ENCODE measurements around the gene INMT.

DNA sequence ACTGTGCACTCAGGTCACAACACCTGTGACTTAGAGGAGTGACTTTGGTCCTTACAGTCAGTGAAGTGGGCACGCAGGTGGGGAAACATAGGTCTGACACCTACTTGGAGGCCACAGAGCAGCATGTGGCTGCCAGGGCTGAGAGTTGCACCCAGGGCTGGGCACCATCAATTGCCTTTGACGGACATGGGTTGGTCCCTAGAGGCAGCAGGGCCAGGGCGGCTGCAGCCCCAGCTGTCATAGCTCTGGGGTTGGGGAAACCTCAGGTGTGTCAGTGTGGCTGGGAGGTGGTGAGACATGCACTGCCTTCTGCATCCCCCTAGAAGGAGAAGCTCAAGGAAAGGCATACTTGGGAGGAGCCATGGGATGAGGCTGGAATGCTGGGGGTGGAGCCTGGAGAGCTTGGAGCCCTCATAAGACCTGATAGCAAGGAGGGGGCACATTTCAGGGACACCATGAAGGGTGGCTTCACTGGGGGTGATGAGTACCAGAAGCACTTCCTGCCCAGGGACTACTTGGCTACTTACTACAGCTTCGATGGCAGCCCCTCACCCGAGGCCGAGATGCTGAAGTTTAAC is at the start of gene INMT:
- no peak for TF ChIP-seq POLR2A (IDR thresholded peaks at IDR 0.05; ENCODE audit: low read depth, low read length)
- TF ChIP-seq TAF1 (IDR thresholded peaks at IDR 0.05; ENCODE audit: borderline replicate concordance, low read depth, low read length): no peak
- no peak for TF ChIP-seq POLR2AphosphoS5 (IDR thresholded peaks at IDR 0.05; ENCODE audit: low read depth, low read length)
